GM18511 (cell line): Measurements from ENCODE around the gene BTBD19.
A peak's percentile ranks its signal among the peaks of the same experiment; 100 is the strongest.
"Not testable (repeated sequence)": the region's sequence is repeated elsewhere in the genome, so short reads cannot be mapped to it uniquely, and the experiment has no call there.

Experiments
- ATAC-seq: cut with Tn5 transposase; IDR thresholded peaks from one replicate; pipeline ENCODE4 v1.9.1; 2021; ENCODE audit warnings: mild to moderate bottlenecking, moderate library complexity; ENCODE audit not compliant: unreplicated experiment

Gene BTBD19, protein sequence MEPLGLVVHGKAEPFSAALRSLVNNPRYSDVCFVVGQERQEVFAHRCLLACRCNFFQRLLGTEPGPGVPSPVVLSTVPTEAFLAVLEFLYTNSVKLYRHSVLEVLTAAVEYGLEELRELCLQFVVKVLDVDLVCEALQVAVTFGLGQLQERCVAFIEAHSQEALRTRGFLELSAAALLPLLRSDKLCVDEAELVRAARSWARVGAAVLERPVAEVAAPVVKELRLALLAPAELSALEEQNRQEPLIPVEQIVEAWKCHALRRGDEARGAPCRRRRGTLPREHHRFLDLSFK

GRCh38 chr1:44808063-44808937, at the start of gene BTBD19:
BTBD19 (plus strand) TSS chr1:44808523; CDS start chr1:44808821, 298 bp downstream.
- peak; percentile 37 for ATAC-seq

- ATAC-seq: no peak
These were observed 49.2 kb upstream of the BTBD19 start for GRCh38 chr1:44759077-44759476.

GRCh38 chr1:44760876-44761275, 47.4 kb upstream of the BTBD19 start:
- no peak for ATAC-seq

GRCh38 chr1:44766421-44766820, 41.9 kb upstream of the BTBD19 start:
- ATAC-seq: not testable (repeated sequence)

DNA sequence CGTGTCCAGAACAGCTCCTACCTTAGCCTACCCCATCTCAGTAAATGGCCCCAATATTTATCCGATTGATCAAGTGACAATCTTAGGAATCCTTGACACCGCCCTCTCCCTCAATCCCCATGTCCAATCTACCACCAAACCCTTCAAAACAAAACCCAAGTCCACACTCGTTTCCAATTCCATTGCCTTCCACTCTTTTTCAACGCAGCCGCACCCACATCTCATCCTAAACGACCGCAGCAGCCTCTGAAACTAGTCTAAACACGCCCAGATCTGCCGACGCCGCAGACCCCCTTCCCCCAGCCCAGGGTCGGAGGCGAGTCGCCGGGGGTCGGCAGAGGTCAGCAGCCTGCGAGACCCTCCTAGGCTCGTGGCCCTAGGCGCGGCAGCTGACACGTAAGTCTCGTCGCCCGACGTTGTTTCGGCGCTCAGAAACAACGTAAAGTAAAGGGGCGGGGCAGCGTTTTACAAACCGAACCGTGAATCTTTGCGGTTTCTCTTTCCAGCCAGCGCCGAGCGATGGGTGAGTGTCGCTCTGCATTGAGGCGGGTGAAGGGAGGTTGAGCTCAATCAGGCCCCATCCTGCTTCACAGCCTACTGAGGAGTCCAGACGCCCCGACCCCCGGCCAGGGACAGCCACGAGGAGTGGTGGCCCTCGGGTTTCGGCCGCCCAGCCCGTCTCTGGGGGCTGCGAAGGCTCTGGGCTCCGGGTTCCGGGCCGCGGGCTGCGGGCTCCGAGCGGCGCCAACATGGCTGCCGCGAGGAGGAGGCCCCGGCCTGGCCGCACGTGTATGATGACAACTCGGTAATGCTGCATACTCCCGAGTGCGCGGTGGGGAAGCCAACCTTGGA, 33.0 kb upstream of the BTBD19 start, which contains the start of gene RPS8:
Gene RPS8 (plus strand): TSS at position 463 of the 852 bp plus-strand sequence. CDS start 57 bp downstream, at position 520.
- ATAC-seq: peak; percentile 85

- ATAC-seq: peak; percentile 26
These were observed 32.2 kb upstream of the BTBD19 start for GRCh38 chr1:44775930-44776729.

GRCh38 chr1:44776730-44777068, 31.6 kb upstream of the BTBD19 start:
- ATAC-seq: no peak

DNA sequence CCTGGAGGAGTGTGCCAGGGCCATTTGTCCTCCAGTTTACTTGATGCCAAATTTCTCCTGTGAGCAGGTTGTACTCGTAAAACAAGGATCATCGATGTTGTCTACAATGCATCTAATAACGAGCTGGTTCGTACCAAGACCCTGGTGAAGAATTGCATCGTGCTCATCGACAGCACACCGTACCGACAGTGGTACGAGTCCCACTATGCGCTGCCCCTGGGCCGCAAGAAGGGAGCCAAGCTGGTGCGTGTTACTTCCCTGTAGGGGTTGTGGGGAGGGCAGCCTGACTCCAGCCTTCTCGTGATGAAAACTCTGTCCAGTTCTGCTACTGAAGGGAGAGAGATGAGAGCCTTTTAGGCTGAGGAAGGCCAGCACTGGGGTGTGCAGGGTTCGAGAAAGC, 30.8 kb upstream of the BTBD19 start:
- ATAC-seq: no peak

GRCh38 chr1:44777969-44778635, 30.2 kb upstream of the BTBD19 start:
- ATAC-seq: no peak

DNA sequence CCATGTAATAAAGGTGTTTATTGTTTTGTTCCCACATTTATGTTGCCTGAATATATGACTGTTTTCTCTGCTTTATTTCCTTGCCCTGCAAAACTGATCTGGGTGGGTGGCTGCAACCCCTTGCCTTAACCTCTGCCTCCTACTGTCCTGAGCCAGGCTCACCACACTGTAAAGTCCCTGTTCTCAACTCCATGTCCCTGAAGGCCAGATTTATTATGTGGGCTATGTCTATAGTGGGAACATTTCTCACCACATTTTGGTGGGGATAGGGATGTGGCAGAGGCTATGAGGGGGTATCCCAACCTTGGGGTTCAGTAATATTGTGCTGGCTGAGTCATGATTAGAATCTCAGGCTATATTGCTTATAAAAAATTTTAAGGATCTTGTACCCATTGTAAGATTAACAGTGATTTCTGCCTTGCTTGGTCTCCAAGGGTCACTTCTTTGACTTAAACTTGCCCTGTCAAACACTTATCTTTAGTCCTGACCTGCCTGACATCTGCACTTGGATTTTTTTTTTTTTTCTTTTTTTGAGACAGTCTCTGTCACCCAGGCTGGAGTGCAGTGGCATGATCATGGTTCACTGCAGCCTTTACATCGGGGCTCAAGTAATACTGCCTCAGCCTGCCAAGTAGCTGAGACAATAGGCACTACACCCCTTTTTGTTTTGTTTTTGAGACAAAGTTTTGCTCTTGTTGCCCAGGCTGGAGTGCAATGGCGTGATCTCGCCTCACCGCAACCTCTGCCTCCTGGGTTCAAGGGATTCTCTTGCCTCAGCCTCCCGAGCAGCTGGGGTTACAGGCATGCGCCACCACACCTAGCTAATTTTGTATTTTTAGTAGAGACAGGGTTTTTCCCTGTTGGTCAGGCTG, 29.4 kb upstream of the BTBD19 start:
- ATAC-seq: no peak

GRCh38 chr1:44780583-44781121, 27.7 kb upstream of the BTBD19 start:
- no peak for ATAC-seq

DNA sequence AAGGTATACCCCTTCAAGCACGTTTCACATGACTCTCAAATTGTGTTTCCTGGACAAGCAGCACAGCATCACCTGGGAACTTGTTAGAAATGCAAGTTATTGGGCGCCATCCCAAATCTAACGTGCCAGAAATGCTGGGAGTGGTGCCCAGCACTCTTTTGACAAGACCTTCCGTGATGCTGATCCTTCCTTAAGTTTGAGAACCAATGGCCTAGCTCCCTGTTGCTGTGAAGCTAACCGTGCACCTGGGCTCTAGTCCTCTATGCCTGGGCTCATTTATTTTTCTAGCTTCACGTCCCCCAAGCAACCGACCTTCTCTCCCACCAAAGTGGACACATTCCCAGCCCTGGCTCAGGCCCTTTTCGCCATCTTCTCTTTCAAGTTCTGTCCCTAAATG, 24.6 kb upstream of the BTBD19 start:
- ATAC-seq: no peak

GRCh38 chr1:44784094-44785028, 24.0 kb upstream of the BTBD19 start:
- ATAC-seq: peak; percentile 45

DNA sequence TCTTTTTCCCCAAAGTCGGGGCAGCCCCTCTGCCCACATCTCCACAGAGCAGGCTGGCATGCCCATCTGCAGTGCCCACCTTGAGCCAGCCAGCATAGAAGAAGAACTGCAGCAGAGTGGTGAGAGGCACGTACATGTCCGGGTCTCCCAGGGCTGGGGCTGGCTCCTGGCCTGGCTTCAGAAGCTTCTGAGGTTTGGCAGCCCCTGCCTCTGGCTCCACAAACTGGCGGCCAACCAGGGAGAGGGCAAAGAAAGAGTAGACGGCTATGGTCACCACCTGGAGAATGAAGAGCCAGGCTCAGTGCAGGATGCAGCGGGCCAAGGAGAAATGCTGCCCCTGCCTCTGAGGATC, 23.3 kb upstream of the BTBD19 start:
- no peak for ATAC-seq

GRCh38 chr1:44785501-44786137, 22.7 kb upstream of the BTBD19 start:
- ATAC-seq: no peak

DNA sequence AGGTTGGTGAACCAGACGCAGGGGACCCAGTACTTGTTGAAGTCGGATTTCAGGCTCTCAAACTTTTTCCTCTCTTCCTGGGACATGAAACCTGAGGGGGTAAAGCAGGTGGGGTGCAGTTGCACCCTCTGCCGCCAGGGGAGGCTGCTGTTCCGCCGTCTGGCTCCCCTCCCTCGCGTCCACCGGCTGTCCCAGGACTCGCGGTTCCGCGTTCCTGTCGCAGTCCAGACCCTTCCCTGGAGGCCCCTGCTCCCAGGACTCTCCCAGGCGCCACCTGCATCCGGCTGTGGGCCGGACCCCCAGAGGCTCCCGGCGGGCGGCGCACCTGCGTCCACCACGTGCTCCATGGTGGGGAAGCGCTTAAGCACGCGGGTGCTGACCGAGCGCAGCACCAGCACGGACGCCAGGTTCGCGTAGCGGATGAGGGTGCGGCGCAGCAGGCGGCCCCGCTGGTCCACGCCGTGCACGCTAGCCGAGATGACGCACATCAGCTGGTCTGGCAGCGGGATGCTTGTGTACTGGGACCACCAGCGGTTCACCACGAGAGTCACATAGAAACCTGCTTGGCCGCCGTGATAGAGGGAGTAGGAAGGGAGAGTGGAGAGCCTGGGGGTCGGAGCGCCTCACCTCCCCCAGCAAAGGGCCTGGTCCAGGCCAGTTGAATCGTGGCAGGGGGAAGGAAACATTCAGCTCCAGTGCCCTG, 22.0 kb upstream of the BTBD19 start:
- no peak for ATAC-seq
